Psoas muscle (tissue), 8 donors: Measurements from ENCODE around the gene CUL1. TPM values are rescaled to one million over a fixed set of nuclear protein-coding genes. Genes with fewer than 3 reads are reported as not detected.

Experiments
- ATAC-seq, 4 donors: fragments of 200-7000 bp; cut with Tn5 transposase; one replicate each; pipeline ENCODE4 v1.9.1; 2020; ENCODE audit warnings: moderate library complexity in 3 of 4, mild to moderate bottlenecking in 2 of 4
- DNase-seq, 2 donors: peaks; one replicate each; pipeline ENCODE4 v3.0.0-alpha.2; 2020
- H3K27ac ChIP-seq: fragments of 200-600 bp; one replicate; pipeline ENCODE4 v1.8.0; 2022
- H3K27me3 ChIP-seq, 3 donors: fragments of 200-600 bp in 1 of 3; one replicate each; pipeline versions ENCODE4 v1.6.1 to v1.8.0; 2013 to 2022; ENCODE audit warnings: low read length in 2 of 3, mild to moderate bottlenecking in 2 of 3, moderate library complexity in 1 of 3; ENCODE audit not compliant: insufficient read depth in 3 of 3
- H3K36me3 ChIP-seq, 2 donors: fragments of 200-600 bp in 1 of 2; one replicate each; pipeline versions ENCODE4 v1.6.1 to v1.8.0; 2013 to 2022; ENCODE audit warnings: low read depth in 1 of 2, mild to moderate bottlenecking in 1 of 2, moderate library complexity in 1 of 2; ENCODE audit not compliant: insufficient read depth in 1 of 2
- H3K4me1 ChIP-seq: fragments of 200-600 bp; one replicate; pipeline ENCODE4 v1.8.0; 2022
- H3K4me3 ChIP-seq: fragments of 200-600 bp; one replicate; pipeline ENCODE4 v1.8.0; 2022; ENCODE audit warnings: mild to moderate bottlenecking
- H3K9me3 ChIP-seq: fragments of 200-600 bp; one replicate; pipeline ENCODE4 v1.8.0; 2022
- WGBS, 3 donors: extraction: QIAGEN DNeasy Blood & Tissue Kit; methylation state at CpG; one replicate each; pipeline versions ENCODE4 v1.1.6 to v1.1.7; 2013; 5-methylcytosine and 5-hydroxymethylcytosine counted together
- intact Hi-C, 2 donors: fragments of 100-400 bp; cut with DNase I; formaldehyde crosslinking; loops; one replicate each; pipeline versions ENCODE4 v1.11.0 to v1.14.2; 2022
- polyA plus RNA-seq, 3 donors: library from polyadenylated mRNA; stranded (reverse); fragments of 200-250 nt; gene quantifications; one replicate each; pipeline ENCODE4 v1.2.3, GENCODE V29; 2013
- total RNA-seq, 4 donors: library from RNA; stranded (reverse); fragmentation: NEBNext Ultra II Directional in 2 of 4; extraction: Animal tissue kit (Norgen Biotek cat#: 25700) in 2 of 4; gene quantifications; one replicate each; pipeline versions ENCODE4 v1.2.1 to v1.2.4, GENCODE V29; 2021 to 2023
- TF ChIP-seq, protein P1 (sequence below): fragments of 200-600 bp; IDR thresholded peaks from one replicate; pipeline ENCODE4 v1.8.0; 2022; ENCODE audit warnings: antibody characterized with exemption
- donor health status: healthy with polysubstance abuse.
- donor health status: DM: no; HTN: no; CAD: no; lungs with moderate emphysema.
- donor health status: Bipolar disorder and iron deficiency.
- donor health status: healthy.
- donor health status: DM: yes; HTN: yes; CAD: no.
- donor health status: DM: no; HTN: no; CAD: no.
- donor health status: DM: no; HTN: no; CAD: no.
- donor health status: DM: yes; HTN: yes; CAD: no.

Gene CUL1
- total and polyA plus RNA-seq, 7 donors = 65.1 to 149 (median 86.5) TPM

DNA sequence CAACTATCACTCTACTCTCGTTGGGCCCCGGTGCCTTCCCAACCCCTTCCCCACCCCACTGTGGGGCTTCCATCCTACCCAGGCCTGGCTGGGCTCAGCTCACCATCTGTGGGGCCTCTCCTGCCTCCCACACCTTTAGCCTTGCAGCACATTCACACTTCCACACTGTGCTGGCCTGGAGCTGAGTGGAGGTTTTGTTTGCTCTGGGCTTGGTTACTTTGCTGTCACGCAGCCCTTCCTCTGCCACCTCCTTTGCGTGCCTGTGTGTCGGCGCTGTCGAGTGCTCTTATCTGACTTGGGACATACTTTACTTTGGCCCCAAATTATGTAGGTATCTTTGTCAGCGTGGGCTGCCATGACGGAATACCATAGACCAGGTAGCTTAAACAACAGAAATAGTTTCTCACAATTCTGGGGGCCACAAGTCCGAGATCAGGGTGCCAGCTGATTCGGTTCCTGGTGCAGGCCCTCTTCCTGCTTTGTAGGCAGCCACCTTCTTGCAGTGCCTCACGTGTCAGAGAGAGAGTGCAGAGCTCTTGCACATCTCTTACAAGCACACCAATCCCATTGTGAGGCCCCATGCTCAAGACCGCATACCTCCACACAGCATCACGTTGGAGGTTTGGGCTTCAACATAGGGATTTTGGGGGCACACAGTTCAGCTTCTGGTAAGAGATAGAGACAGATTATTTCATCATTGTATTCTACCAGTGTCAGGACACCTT is 89.0 kb downstream of the CUL1 start:
- DNase-seq (no peak), ATAC-seq (no peak)
- H3K27ac ChIP-seq = no peak overlapping the region
- intact Hi-C loops = loop anchor here in 1 of 2 donors (10.0 kb wide), 1 partner anchor 213 kb away; no protein-coding TSS in a partner anchor
- H3K4me1 ChIP-seq = no peaks in the 10 kb centered on the region
- H3K27me3 ChIP-seq = no peaks in the 10 kb centered on the region
- H3K4me3 ChIP-seq = no peak overlapping the region
- H3K36me3 ChIP-seq = peaks cover 15 to 100% of the 10 kb centered on the region in 2 donors
- 90 to 93% (median 92%) methylated on average over 14 of the region's 14 CpGs for WGBS, 3 donors
- TF ChIP-seq, protein P1, sequence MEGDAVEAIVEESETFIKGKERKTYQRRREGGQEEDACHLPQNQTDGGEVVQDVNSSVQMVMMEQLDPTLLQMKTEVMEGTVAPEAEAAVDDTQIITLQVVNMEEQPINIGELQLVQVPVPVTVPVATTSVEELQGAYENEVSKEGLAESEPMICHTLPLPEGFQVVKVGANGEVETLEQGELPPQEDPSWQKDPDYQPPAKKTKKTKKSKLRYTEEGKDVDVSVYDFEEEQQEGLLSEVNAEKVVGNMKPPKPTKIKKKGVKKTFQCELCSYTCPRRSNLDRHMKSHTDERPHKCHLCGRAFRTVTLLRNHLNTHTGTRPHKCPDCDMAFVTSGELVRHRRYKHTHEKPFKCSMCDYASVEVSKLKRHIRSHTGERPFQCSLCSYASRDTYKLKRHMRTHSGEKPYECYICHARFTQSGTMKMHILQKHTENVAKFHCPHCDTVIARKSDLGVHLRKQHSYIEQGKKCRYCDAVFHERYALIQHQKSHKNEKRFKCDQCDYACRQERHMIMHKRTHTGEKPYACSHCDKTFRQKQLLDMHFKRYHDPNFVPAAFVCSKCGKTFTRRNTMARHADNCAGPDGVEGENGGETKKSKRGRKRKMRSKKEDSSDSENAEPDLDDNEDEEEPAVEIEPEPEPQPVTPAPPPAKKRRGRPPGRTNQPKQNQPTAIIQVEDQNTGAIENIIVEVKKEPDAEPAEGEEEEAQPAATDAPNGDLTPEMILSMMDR = no peak
- H3K9me3 ChIP-seq = no peaks in the 10 kb centered on the region

DNA sequence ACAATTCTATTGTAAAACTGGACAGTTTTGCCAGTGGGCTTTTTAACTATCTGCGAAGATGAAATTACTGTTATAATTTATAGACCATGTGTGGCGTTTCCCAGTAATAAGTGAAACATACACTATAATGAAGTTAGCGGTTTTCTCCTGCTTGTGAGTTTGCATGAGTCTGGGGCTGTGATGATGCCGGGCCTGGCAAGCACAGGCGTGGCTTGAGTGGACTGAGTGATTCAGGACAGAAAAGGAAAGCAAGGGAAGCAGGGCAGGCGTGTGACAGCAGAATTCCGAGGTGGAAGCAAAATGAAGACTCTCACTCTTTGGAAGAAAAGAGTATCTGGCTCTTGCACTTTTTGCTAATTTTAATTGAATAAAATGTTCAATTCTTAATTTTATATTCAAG is 90.5 kb downstream of the CUL1 start:
- H3K4me3 ChIP-seq = no peak overlapping the region
- intact Hi-C loops = loop anchor here in 1 of 2 donors (10.0 kb wide), 1 partner anchor 214 kb away; no protein-coding TSS in a partner anchor
- TF ChIP-seq, protein P1 = no peak
- 91 to 92% (median 91%) methylated on average over 7 of the region's 7 CpGs for WGBS, 3 donors
- no peaks in the 10 kb centered on the region for H3K27me3 ChIP-seq
- ATAC-seq = no peak
- peaks cover 13 to 100% of the 10 kb centered on the region in 2 donors for H3K36me3 ChIP-seq
- H3K4me1 ChIP-seq = peaks cover 6% of the 10 kb centered on the region
- peaks cover 6% of the 10 kb centered on the region for H3K9me3 ChIP-seq
- H3K27ac ChIP-seq = no peak overlapping the region
- DNase-seq = no peak

DNA sequence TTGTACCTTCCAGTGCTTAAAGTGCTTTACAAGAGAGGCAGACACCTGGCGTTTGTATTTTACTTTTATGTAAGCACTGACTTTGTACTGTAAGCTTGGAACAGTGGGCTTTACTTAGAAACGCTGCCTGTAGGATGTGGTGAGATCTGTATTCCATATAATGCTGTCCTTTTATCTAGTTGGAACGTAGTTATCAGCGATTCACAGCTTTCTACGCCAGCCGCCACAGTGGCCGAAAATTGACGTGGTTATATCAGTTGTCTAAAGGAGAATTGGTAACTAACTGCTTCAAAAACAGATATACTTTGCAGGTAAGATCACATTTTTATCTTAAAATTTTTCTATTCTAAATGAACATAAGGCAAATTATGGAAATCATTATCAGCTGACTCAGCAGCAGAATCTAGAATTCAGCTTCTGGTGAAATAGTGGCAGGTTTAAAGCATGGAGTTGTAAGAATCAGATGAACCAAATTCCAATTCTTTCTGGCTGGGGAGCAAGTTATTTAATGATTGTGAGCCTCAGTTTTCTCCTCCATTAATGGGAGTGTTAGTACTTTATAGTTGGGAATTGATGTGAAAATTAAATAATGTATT is 91.5 kb downstream of the CUL1 start:
- peaks cover 6% of the 10 kb centered on the region for H3K4me1 ChIP-seq
- H3K36me3 ChIP-seq = peaks cover 13 to 100% of the 10 kb centered on the region in 2 donors
- 94 to 96% (median 96%) methylated on average over 8 of the region's 8 CpGs for WGBS, 3 donors
- ATAC-seq (no peak), DNase-seq (no peak)
- TF ChIP-seq, protein P1 = no peak
- H3K27ac ChIP-seq = no peak overlapping the region
- H3K4me3 ChIP-seq = no peak overlapping the region
- intact Hi-C loops = no loop called here
- peaks cover 6% of the 10 kb centered on the region for H3K9me3 ChIP-seq
- H3K27me3 ChIP-seq = no peaks in the 10 kb centered on the region

DNA sequence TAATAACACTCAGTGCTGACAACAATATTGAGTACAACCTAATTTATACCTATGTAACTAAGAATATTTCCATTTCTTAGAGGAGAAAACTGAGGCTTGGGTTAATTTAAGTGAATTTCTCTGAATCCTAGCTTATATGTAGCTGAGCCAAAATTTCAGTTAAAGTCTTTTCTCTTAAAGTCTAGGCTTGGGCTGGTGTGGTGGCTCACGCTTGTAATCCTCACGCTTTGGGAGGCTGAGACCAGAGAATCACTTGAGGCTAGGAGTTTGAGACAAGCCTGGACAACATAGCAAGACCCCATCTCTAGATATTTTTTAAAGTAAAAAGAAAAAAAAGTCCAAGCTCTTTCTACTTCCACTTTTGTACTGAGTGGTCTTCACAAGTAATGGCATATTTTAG is 92.1 kb downstream of the CUL1 start:
- ATAC-seq (no peak), DNase-seq (no peak)
- intact Hi-C loops = no loop called here
- 96 to 100% (median 100%) methylated on average over 2 of the region's 2 CpGs for WGBS, 3 donors
- Histone ChIP-seq H3K27me3 (no peaks in the 10 kb centered on the region), H3K4me3 (no peak overlapping the region), H3K27ac (no peak overlapping the region), H3K36me3 (peaks cover 13 to 100% of the 10 kb centered on the region in 2 donors), H3K9me3 (peaks cover 6% of the 10 kb centered on the region), H3K4me1 (peaks cover 6% of the 10 kb centered on the region)
- TF ChIP-seq, protein P1 = no peak
